HG02973 (cell line): ENCODE measurements around the gene TAS2R46.
A peak's percentile ranks its signal among the peaks of the same experiment; 100 is the strongest.
"Not testable (repeated sequence)": the region's sequence is repeated elsewhere in the genome, so short reads cannot be mapped to it uniquely, and the experiment has no call there.

Experiments
- ATAC-seq: cut with Tn5 transposase; IDR thresholded peaks from one replicate; pipeline ENCODE4 v1.9.1; 2021; ENCODE audit warnings: moderate library complexity; ENCODE audit not compliant: unreplicated experiment

Gene TAS2R46

GRCh38 chr12:11062194-11062593 is at the start of gene TAS2R46:
TSS of gene TAS2R46 (minus strand) at chr12:11062294. CDS start at chr12:11062294, 0 bp downstream.
- not testable (repeated sequence) for ATAC-seq

GRCh38 chr12:11111213-11111612 is 49.1 kb upstream of the TAS2R46 start:
- ATAC-seq = not testable (repeated sequence)

- no peak for ATAC-seq
Measured at GRCh38 chr12:11108862-11109261, 46.8 kb upstream of the TAS2R46 start.

GRCh38 chr12:11107719-11108118 is 45.6 kb upstream of the TAS2R46 start:
- no peak for ATAC-seq

- ATAC-seq = no peak
Measured at GRCh38 chr12:11106288-11106687, 44.2 kb upstream of the TAS2R46 start.

GRCh38 chr12:11105546-11105945 is 43.5 kb upstream of the TAS2R46 start:
- ATAC-seq = no peak

- not testable (repeated sequence) for ATAC-seq
Measured at GRCh38 chr12:11094910-11095309, 32.8 kb upstream of the TAS2R46 start.

GRCh38 chr12:11092128-11092527 is 30.0 kb upstream of the TAS2R46 start, which contains the start of gene TAS2R43:
TSS of gene TAS2R43 (minus strand) at chr12:11092313. CDS start at chr12:11092229, 84 bp downstream.
- ATAC-seq = no peak

- no peak for ATAC-seq
Measured at GRCh38 chr12:11089246-11089645, 27.2 kb upstream of the TAS2R46 start.

- ATAC-seq = peak; percentile 63
Measured at GRCh38 chr12:11085419-11085818, 23.3 kb upstream of the TAS2R46 start.

- ATAC-seq = no peak
Measured at GRCh38 chr12:11081987-11082386, 19.9 kb upstream of the TAS2R46 start.

- no peak for ATAC-seq
Measured at GRCh38 chr12:11078246-11078645, 16.2 kb upstream of the TAS2R46 start.

- ATAC-seq = no peak
Measured at GRCh38 chr12:11075642-11076041, 13.5 kb upstream of the TAS2R46 start.

GRCh38 chr12:11071414-11071813 is 9.3 kb upstream of the TAS2R46 start:
- no peak for ATAC-seq

GRCh38 chr12:11070999-11071398 is 8.9 kb upstream of the TAS2R46 start:
- ATAC-seq = no peak

- ATAC-seq = no peak
Measured at GRCh38 chr12:11069854-11070365, 7.8 kb upstream of the TAS2R46 start.

- no peak for ATAC-seq
Measured at GRCh38 chr12:11067514-11067913, 5.4 kb upstream of the TAS2R46 start.

GRCh38 chr12:11059784-11060183 is 2.3 kb downstream of the TAS2R46 start:
- no peak for ATAC-seq

- ATAC-seq = no peak
Measured at GRCh38 chr12:11059041-11059440, 3.1 kb downstream of the TAS2R46 start.

GRCh38 chr12:11055306-11055705 is 6.8 kb downstream of the TAS2R46 start:
- no peak for ATAC-seq

- not testable (repeated sequence) for ATAC-seq
Measured at GRCh38 chr12:11049806-11050531, 12.1 kb downstream of the TAS2R46 start.

- ATAC-seq = not testable (repeated sequence)
Measured at GRCh38 chr12:11041366-11041765, 20.7 kb downstream of the TAS2R46 start.

GRCh38 chr12:11040162-11040561 is 21.9 kb downstream of the TAS2R46 start:
- ATAC-seq = no peak
